HG02840 (cell line): Measurements from ENCODE around the gene MYH8.

Experiments used
- ATAC-seq: cut with Tn5 transposase; IDR thresholded peaks from one replicate; pipeline ENCODE4 v1.9.1; 2021; ENCODE audit warnings: mild to moderate bottlenecking, moderate library complexity, moderate number of reproducible peaks; ENCODE audit not compliant: unreplicated experiment, low FRiP score

The MYH8 gene

DNA sequence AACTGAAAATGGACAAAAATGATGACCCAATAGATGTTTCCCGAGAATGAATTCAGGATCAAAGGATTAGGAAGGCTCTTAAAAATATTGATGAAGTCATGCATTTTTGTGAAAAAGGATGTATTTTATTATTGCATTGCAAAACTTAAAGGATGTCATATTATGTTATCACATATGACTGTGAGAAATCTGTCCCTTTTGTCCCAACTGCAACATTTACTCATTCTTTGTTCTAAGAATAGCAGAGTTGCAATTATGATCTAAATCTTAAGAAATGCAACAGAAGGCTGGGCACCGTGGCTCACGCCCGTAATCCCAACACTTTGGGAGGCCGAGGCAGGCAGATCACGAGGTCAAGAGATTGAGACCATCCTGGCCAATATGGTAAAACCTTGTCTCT is 35.9 kb downstream of the MYH8 start:
- no peak for ATAC-seq

DNA sequence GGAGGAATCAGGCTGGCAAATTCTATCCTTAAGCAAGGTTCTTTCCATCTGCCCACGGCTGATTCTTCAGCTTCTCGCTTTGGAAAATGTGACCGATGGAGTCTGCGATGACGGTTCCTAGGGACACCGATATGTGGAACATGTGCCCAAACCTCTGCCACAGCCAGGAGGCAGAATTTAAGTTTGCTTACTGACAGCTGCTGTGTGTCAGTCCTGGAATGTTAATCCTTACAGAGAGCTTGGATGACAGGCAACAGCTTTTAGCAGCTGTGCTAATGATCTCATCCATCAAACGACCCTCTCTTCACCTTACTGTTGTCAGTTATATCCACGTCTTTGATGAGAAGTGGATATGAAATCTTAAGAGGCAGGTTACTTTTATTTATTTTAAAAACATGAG is 37.6 kb downstream of the MYH8 start:
- ATAC-seq = no peak

DNA sequence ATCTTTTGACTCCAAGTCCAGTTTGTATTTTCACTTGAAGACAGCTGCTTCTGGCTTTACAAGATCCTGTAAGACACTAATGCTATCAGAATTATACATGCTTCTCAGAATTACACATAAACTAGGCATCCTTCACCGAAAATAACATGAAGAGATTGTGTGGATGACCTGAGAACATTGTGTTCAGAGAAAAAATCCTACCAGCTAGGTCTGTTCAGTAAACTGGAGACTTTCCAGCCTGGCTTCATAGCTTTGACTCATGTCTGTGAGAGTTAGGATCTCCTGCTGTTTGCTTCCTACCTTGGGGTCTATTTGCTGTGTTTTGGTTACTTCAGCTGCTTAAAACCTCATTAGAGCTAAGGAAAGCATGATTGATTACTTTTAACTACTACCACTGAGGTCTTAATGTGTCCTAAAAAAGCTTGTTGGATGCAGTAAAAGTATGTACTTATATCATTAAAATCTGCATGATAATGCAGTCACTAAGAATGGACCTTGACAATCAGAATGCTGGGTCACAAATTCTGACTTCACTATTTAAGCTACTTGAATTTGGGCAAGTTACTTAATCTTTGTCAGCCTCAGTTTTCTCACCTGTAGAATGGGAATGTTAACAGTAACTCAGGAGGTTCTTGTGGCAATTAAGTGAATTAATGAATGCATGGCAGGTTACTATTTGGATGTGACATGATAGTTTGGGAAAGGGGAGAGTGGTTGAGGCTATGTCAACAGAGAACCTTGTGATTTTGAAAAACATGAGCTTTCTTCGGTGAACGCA is 40.9 kb downstream of the MYH8 start:
- ATAC-seq = no peak

DNA sequence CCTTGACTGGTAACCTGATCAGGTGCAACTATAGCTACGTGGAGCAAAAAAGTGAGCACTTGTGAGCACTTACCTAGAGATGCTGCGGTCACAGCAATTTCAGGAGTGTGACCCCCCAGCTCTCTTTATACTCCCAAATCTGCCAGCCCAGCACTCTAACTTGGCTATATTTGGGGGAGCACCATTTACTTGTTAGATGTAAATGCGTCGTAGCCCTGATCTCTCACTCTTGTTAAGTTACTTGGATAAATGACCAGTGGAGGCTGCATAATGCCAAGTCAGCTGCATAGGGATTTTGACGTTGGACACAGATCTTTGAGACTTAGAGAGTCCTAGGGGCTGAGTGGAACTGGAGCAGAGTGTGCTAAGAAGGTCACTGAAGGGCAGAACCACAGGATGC is 48.8 kb downstream of the MYH8 start, which contains the start of gene MYH13:
Gene MYH13 (minus strand): TSS at position 101 of the 400 bp plus-strand sequence. CDS start 8,476 bp downstream, outside the sequence.
- ATAC-seq = no peak

DNA sequence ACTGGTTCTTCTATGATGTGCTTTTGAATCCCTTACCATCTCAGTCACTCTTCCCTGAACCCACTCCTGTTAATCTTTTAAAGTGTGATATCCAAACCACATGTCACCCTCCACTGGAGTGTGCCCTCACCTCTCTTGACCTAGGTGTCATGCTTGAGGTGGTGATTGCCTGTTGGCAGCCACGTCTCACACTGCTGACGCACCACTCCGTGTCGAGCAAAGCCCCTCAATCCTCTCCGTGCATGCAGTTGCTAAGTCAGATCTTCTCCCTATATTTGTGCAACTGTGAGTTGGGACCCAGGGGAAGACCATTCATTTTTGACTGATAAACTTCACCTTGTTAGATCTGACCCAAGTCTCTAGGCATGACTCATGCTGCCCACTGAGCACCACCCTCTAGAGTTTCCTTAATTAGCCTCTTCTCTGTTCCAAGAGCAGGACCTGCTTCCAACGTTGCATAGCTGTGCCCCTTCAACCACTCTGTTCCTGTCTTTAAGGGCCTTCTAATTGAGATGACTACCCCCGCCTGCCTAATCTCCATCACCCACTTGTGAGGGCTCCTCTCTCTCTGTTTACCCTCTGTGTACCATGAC is 51.6 kb downstream of the MYH8 start:
- no peak for ATAC-seq

DNA sequence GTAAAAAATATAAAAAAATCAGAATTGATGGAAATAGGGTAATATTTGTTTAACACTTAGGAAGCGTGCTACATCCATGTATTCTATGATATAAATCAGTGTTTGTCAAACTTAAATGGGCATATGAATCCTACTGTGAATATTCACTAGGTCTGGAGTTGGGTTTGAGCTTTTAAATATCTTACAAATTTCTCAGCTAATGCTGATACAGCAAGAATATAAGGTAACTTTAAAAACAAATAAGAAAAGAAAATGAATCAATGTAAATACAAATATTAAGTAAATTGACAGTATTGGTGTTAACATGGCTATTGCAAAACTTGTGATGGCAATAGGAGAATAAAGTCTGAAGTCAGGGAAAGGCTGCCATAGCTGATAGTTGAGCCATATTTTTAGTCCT is 52.5 kb downstream of the MYH8 start:
- no peak for ATAC-seq

DNA sequence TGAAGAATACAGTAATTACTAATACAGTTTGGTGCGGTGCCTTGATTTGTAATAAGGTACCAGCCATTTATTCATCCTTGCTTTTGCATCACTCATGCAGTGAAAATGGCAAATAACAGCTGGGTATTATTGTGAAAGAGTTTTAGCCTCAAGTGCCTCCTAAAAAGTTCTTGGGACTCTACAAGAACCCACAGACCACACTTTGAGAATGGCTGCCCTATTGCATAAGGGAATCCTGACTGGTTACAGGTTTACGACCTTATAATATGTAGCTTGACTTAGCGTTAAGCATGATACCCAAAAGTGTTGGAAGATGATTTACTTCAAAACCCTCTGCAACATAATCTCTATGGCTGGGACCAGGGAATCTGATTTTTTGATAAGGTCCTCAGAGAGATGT is 53.2 kb downstream of the MYH8 start:
- no peak for ATAC-seq

DNA sequence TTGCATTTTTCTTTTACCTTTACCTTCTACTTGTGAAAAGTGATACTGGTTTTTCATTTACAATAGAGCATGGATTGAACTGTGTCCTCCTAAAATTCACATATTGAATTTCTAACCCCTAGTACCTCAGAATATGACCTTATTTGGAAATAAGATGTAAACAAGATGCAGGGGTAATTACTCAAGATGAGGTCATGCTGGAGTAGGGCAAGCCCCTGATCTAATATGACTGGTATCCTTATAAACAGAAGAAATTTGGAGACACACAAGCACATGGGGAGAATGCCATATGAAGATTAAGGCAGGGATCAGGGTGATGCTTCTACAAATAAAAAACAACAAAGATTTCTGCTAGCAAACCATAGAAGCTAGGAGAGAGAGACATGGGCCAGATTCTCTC is 61.2 kb downstream of the MYH8 start:
- ATAC-seq = no peak

DNA sequence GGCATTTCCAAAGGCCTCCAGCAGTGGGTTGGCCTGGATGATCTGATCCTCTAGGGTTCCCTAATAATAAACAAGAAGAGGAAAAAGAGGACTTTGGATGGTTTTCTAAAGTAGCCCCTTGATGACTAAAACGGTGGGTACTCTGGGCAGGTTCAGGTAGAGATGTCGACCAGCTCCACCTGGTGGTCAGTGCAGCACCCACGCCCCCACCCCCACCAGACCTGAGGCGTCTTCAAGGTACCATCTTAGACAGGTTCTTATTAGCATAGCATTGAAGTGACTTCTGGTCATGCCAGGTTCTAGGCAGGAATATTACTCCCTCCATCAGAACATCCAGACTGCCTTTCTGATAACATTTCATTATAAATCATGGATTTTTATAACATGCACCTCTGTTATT is 64.0 kb downstream of the MYH8 start:
- no peak for ATAC-seq

DNA sequence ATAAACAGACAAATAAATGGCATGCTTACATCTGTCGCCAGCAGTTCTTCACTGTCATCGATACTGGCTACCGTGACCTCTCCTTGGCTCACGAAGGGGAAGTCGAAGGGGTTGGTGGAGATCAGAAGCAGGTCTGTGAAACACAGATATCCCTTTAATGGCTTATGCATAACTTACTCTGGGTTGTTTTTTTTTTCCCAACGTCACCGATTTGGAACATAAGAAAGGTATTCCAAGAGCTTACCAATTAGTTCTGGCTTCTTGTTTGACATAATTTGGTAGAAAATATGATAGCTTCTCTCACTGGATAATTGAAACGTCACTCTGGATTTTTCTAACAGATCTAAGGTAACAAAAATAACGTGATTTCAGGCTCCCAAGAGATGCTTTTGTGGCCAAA is 67.1 kb downstream of the MYH8 start:
- no peak for ATAC-seq

DNA sequence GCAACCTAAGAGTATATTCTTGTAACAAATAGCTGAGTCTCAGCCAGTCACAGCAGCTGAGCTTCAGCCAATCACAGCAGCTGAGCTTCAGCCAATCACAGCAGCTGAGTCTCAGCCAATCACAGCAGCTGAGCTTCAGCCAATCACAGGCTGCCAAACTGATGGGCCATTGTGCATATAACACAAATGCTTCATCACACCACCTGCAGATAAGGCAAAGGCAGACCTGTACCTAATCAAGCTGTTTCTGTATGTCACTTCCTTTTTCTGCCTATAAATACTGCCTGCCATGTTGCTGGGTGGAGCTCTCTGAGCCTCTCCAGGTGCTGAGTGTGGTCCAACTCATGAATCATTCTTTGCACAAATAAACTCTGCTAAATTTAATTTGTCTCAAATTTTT is 68.9 kb downstream of the MYH8 start:
- ATAC-seq = no peak

DNA sequence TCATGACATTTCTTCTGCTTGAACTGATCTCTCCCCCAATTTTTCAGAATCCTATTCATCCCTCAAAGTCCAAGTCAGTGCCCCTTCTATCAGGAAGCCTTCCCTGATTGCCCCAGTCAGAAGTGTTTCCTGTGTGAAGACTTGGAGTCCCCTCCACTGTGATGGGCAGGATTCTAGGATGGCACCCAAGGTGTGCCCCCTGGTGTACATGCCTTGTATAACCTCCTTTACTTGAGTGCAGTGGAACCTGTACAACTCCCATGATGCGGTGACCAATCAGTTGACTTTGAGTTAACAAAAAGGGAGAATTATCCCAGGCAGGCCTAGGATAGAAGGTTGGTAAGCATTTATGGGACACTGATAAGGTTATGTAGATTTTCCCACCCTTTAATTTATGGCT is 72.3 kb downstream of the MYH8 start:
- ATAC-seq = no peak

DNA sequence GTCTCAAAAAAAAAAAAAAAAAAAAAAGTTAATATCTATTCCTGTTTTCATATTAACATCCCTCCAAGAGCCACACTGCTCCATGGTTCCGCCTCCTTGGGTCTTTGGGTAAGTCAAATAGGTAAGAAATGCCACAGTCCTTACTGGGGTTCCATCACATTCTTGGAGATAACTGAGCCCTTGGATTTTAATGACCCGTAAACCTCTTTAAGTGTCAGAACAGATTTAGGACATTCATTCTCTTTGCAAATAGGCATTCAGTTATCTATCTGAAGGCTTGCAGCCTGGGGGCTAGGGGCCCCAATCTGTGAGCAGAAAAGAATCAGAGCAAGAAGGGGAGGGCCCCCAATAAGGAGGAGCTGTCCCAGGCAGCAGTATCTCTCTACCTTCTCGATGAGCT is 76.9 kb downstream of the MYH8 start:
- ATAC-seq = no peak
